ENCODE data around the gene ZMYM5.
"Not testable (repeated sequence)": the region's sequence is repeated elsewhere in the genome, so short reads cannot be mapped to it uniquely, and the experiment has no call there.

ZMYM5 gene

GRCh38 chr13:19834704-19835103 lies 28.7 kb downstream of the ZMYM5 start:
- Histone ChIP-seq H3K9me3 (ENCODE audit: control insufficient read depth in 5 of 5, low read length in 5 of 5) (no peaks in the 10 kb centered on the region), H3K36me3 (ENCODE audit: control insufficient read depth in 5 of 5, insufficient read depth in 5 of 5, low read length in 5 of 5) (peaks cover 3 to 50% (median 27%) of the 10 kb centered on the region in 5 donors), H3K27me3 (ENCODE audit: control insufficient read depth in 5 of 5, insufficient read depth in 4 of 5, low read length in 5 of 5) (no peaks in the 10 kb centered on the region), H3K27ac (ENCODE audit: low read depth, low read length) (no peak overlapping the region), H3K4me3 (ENCODE audit: low read depth in 1 of 5, low read length in 5 of 5) (no peak overlapping the region), H3K4me1 (ENCODE audit: control insufficient read depth in 5 of 5, insufficient read depth in 5 of 5, low read length in 5 of 5) (peaks cover 0 to 35% (median 10%) of the 10 kb centered on the region in 5 donors), H3K9ac (ENCODE audit: low read length in 5 of 5) (no peak overlapping the region)

GRCh38 chr13:19822673-19823072 lies 40.8 kb downstream of the ZMYM5 start:
- no peak overlapping the region for H3K9ac ChIP-seq (ENCODE audit: low read length in 5 of 5)
- peaks cover 11 to 28% (median 13%) of the 10 kb centered on the region in 5 donors for H3K36me3 ChIP-seq (ENCODE audit: control insufficient read depth in 5 of 5, insufficient read depth in 5 of 5, low read length in 5 of 5)
- H3K4me1 ChIP-seq (ENCODE audit: control insufficient read depth in 5 of 5, insufficient read depth in 5 of 5, low read length in 5 of 5) = peaks cover 0 to 8% (median 0%) of the 10 kb centered on the region in 5 donors
- H3K9me3 ChIP-seq (ENCODE audit: control insufficient read depth in 5 of 5, low read length in 5 of 5) = no peaks in the 10 kb centered on the region
- H3K27ac ChIP-seq (ENCODE audit: low read depth, low read length) = no peak overlapping the region
- H3K27me3 ChIP-seq (ENCODE audit: control insufficient read depth in 5 of 5, insufficient read depth in 4 of 5, low read length in 5 of 5) = no peaks in the 10 kb centered on the region
- no peak overlapping the region for H3K4me3 ChIP-seq (ENCODE audit: low read depth in 1 of 5, low read length in 5 of 5)

GRCh38 chr13:19818223-19818842 lies 45.1 kb downstream of the ZMYM5 start:
- H3K27ac ChIP-seq (ENCODE audit: low read depth, low read length) = no peak overlapping the region
- peaks cover 0 to 21% (median 14%) of the 10 kb centered on the region in 5 donors for H3K36me3 ChIP-seq (ENCODE audit: control insufficient read depth in 5 of 5, insufficient read depth in 5 of 5, low read length in 5 of 5)

DNA sequence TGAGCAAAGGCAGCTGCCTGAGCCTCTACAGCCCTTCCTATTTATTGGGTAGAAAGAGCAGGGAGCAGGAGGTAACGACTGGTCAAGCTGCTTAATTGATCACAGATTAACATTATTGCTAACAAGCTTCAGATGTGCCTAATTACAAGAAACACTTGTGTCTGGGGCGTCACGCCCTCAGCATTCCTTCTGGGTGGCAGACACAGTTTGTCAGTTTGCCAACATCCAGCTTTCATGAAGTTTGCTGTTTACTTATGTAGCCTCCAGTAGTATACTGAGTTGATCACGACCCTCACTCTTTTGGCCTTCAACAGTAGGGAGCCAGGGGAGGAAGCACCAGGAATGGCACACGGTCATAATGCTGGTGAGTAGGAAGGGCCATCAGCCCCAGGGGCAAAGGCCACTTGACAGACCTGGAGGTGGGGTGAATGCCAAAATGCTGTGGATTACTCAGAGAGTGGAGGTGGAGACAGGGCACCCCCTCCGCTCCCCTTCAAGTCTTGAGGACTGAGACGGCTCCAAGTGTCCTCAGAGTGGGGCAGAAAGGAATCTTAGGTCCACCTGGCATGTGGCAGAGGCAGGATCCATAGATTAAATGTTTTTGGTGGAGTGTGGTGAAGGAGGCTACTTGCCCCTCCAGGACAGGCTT lies 45.8 kb downstream of the ZMYM5 start:
- Histone ChIP-seq H3K9ac (ENCODE audit: low read length in 5 of 5) (no peak overlapping the region), H3K4me3 (ENCODE audit: low read depth in 1 of 5, low read length in 5 of 5) (no peak overlapping the region), H3K27ac (ENCODE audit: low read depth, low read length) (no peak overlapping the region), H3K27me3 (ENCODE audit: control insufficient read depth in 5 of 5, insufficient read depth in 4 of 5, low read length in 5 of 5) (no peaks in the 10 kb centered on the region), H3K9me3 (ENCODE audit: control insufficient read depth in 5 of 5, low read length in 5 of 5) (no peaks in the 10 kb centered on the region), H3K36me3 (ENCODE audit: control insufficient read depth in 5 of 5, insufficient read depth in 5 of 5, low read length in 5 of 5) (peaks cover 0 to 21% (median 14%) of the 10 kb centered on the region in 5 donors), H3K4me1 (ENCODE audit: control insufficient read depth in 5 of 5, insufficient read depth in 5 of 5, low read length in 5 of 5) (peaks cover 0 to 4% (median 0%) of the 10 kb centered on the region in 5 donors)

More at GRCh38 chr13:19818223-19818842, 45.1 kb downstream of the ZMYM5 start:
- Histone ChIP-seq H3K4me1 (ENCODE audit: control insufficient read depth in 5 of 5, insufficient read depth in 5 of 5, low read length in 5 of 5) (peaks cover 0 to 8% (median 0%) of the 10 kb centered on the region in 5 donors), H3K27me3 (ENCODE audit: control insufficient read depth in 5 of 5, insufficient read depth in 4 of 5, low read length in 5 of 5) (no peaks in the 10 kb centered on the region), H3K9ac (ENCODE audit: low read length in 5 of 5) (no peak overlapping the region), H3K4me3 (ENCODE audit: low read depth in 1 of 5, low read length in 5 of 5) (no peak overlapping the region), H3K9me3 (ENCODE audit: control insufficient read depth in 5 of 5, low read length in 5 of 5) (no peaks in the 10 kb centered on the region)

GRCh38 chr13:19817106-19817505 lies 46.3 kb downstream of the ZMYM5 start:
- no peak overlapping the region for H3K4me3 ChIP-seq (ENCODE audit: low read depth in 1 of 5, low read length in 5 of 5)
- H3K36me3 ChIP-seq (ENCODE audit: control insufficient read depth in 5 of 5, insufficient read depth in 5 of 5, low read length in 5 of 5) = peaks cover 0 to 21% (median 14%) of the 10 kb centered on the region in 5 donors
- H3K9ac ChIP-seq (ENCODE audit: low read length in 5 of 5) = no peak overlapping the region
- H3K9me3 ChIP-seq (ENCODE audit: control insufficient read depth in 5 of 5, low read length in 5 of 5) = no peaks in the 10 kb centered on the region
- H3K27ac ChIP-seq (ENCODE audit: low read depth, low read length) = no peak overlapping the region
- H3K4me1 ChIP-seq (ENCODE audit: control insufficient read depth in 5 of 5, insufficient read depth in 5 of 5, low read length in 5 of 5) = no peaks in the 10 kb centered on the region
- no peaks in the 10 kb centered on the region for H3K27me3 ChIP-seq (ENCODE audit: control insufficient read depth in 5 of 5, insufficient read depth in 4 of 5, low read length in 5 of 5)

GRCh38 chr13:19815842-19816241 lies 47.6 kb downstream of the ZMYM5 start:
- H3K4me3 ChIP-seq (ENCODE audit: low read depth in 1 of 5, low read length in 5 of 5); H3K4me1 ChIP-seq (ENCODE audit: control insufficient read depth in 5 of 5, insufficient read depth in 5 of 5, low read length in 5 of 5): not testable (repeated sequence)

DNA sequence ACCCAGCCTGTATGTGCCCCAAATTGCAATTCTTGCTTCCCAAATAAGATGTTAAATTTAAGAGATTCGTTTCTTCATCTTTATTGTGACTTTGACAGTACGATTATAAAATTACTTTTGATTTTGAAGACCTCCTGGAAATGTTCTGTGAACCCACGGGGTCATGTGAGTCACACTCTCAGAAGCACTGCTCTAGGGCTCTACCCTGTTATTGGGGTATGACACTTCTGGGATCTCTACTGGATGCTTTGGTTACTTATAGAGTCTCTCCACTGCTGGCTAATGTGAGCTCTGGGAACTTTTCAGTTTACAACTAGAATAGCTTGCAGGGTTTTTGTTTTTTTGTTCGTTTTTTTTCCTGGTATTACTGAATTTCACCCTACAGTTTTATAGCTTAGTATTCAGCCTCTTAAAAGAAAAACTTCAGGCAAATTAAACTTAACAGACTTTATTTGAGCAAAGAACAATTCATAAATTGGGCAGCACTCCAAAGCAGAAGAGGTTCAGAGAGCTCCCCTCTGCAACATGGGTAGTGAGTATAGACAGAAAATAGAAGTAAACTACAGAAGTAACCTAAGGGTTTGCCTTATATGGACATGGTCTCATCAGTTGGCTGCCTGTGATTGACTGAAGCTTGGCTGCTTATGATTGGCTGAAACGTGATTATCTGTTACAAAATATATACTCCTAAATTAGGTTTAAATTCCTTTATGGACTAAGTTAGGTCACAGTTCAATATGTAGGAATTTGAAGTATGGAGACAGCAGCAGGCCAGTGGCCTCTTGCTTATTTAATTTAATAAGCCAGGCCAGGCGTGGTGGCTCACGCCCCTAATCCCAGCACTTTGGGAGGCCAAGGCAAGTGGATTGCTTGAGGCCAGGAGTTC lies 52.2 kb downstream of the ZMYM5 start:
- H3K4me1 ChIP-seq (ENCODE audit: control insufficient read depth in 5 of 5, insufficient read depth in 5 of 5, low read length in 5 of 5) = peaks cover 0 to 2% (median 0%) of the 10 kb centered on the region in 5 donors
- no peaks in the 10 kb centered on the region for H3K9me3 ChIP-seq (ENCODE audit: control insufficient read depth in 5 of 5, low read length in 5 of 5)
- H3K4me3 ChIP-seq (ENCODE audit: low read depth in 1 of 5, low read length in 5 of 5) = no peak overlapping the region
- no peak overlapping the region for H3K27ac ChIP-seq (ENCODE audit: low read depth, low read length)
- no peaks in the 10 kb centered on the region for H3K27me3 ChIP-seq (ENCODE audit: control insufficient read depth in 5 of 5, insufficient read depth in 4 of 5, low read length in 5 of 5)
- H3K9ac ChIP-seq (ENCODE audit: low read length in 5 of 5) = no peak overlapping the region
- peaks cover 0 to 2% (median 0%) of the 10 kb centered on the region in 5 donors for H3K36me3 ChIP-seq (ENCODE audit: control insufficient read depth in 5 of 5, insufficient read depth in 5 of 5, low read length in 5 of 5)

More at GRCh38 chr13:19815842-19816241, 47.6 kb downstream of the ZMYM5 start:
- H3K27me3 ChIP-seq (ENCODE audit: control insufficient read depth in 5 of 5, insufficient read depth in 4 of 5, low read length in 5 of 5); H3K27ac ChIP-seq (ENCODE audit: low read depth, low read length); H3K9ac ChIP-seq (ENCODE audit: low read length in 5 of 5); H3K9me3 ChIP-seq (ENCODE audit: control insufficient read depth in 5 of 5, low read length in 5 of 5): not testable (repeated sequence)
- H3K36me3 ChIP-seq (ENCODE audit: control insufficient read depth in 5 of 5, insufficient read depth in 5 of 5, low read length in 5 of 5) = peaks cover 0 to 21% (median 14%) of the 10 kb centered on the region in 5 donors

GRCh38 chr13:19810151-19810550 lies 53.3 kb downstream of the ZMYM5 start:
- no peaks in the 10 kb centered on the region for H3K27me3 ChIP-seq (ENCODE audit: control insufficient read depth in 5 of 5, insufficient read depth in 4 of 5, low read length in 5 of 5)
- no peak overlapping the region for H3K4me3 ChIP-seq (ENCODE audit: low read depth in 1 of 5, low read length in 5 of 5)
- H3K9ac ChIP-seq (ENCODE audit: low read length in 5 of 5) = no peak overlapping the region
- H3K9me3 ChIP-seq (ENCODE audit: control insufficient read depth in 5 of 5, low read length in 5 of 5) = no peaks in the 10 kb centered on the region
- peaks cover 0 to 2% (median 0%) of the 10 kb centered on the region in 5 donors for H3K36me3 ChIP-seq (ENCODE audit: control insufficient read depth in 5 of 5, insufficient read depth in 5 of 5, low read length in 5 of 5)
- H3K4me1 ChIP-seq (ENCODE audit: control insufficient read depth in 5 of 5, insufficient read depth in 5 of 5, low read length in 5 of 5) = peaks cover 0 to 2% (median 0%) of the 10 kb centered on the region in 5 donors
- no peak overlapping the region for H3K27ac ChIP-seq (ENCODE audit: low read depth, low read length)

DNA sequence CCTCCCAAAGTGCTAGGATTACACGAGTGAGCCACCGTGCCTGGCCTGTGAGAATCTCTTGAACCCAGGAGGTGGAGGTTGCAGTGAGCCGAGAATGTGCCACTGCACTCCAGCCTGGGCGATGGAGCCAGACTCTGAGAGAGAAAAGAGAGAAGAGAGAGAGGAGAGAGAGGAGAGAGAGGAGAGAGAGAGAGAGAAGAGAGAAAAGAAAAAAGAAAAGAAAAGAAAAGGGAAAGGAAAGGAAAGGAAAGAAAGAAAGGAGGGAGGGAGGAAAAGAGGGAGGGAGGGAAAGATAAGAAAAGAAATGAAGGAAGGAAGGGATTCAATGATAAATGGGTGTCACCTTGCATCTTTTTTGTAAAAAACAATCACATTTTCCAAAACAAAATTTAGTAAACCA lies 57.7 kb downstream of the ZMYM5 start:
- Histone ChIP-seq H3K36me3 (ENCODE audit: control insufficient read depth in 5 of 5, insufficient read depth in 5 of 5, low read length in 5 of 5) (peaks cover 0 to 2% (median 0%) of the 10 kb centered on the region in 5 donors), H3K9ac (ENCODE audit: low read length in 5 of 5) (no peak overlapping the region), H3K27ac (ENCODE audit: low read depth, low read length) (no peak overlapping the region), H3K4me1 (ENCODE audit: control insufficient read depth in 5 of 5, insufficient read depth in 5 of 5, low read length in 5 of 5) (no peaks in the 10 kb centered on the region), H3K27me3 (ENCODE audit: control insufficient read depth in 5 of 5, insufficient read depth in 4 of 5, low read length in 5 of 5) (no peaks in the 10 kb centered on the region), H3K4me3 (ENCODE audit: low read depth in 1 of 5, low read length in 5 of 5) (no peak overlapping the region), H3K9me3 (ENCODE audit: control insufficient read depth in 5 of 5, low read length in 5 of 5) (no peaks in the 10 kb centered on the region)
